ENCODE measurements around the gene RANBP3. TPM values are rescaled to one million over a fixed set of nuclear protein-coding genes. Genes with fewer than 3 reads are reported as not detected.

RANBP3 gene
- total RNA-seq (2022; extraction: Qiagen RNA extraction), result 40.0 to 43.3 TPM (median 42.3 TPM) in 5 replicates

GRCh38 chr19:5977785-5978605, at the start of gene RANBP3:
TSS of gene RANBP3 (minus strand) at chr19:5978140. CDS start at chr19:5978082, 58 bp downstream.

GRCh38 chr19:5913739-5914357, 64.1 kb downstream of the RANBP3 start, which contains the start of gene CAPS:
TSS of gene CAPS (plus strand) at chr19:5914254. CDS start at chr19:5914407, 153 bp downstream.

GRCh38 chr19:5904352-5905113, 73.4 kb downstream of the RANBP3 start, which contains the start of gene VMAC:
TSS of gene VMAC (plus strand) at chr19:5904872. CDS start at chr19:5904891, 19 bp downstream.

GRCh38 chr19:5903624-5904351, 74.2 kb downstream of the RANBP3 start, which contains the start of gene NDUFA11:
TSS of gene NDUFA11 (minus strand) at chr19:5903790. CDS start at chr19:5903708, 82 bp downstream.

Other genes with a start within 250 kb of the RANBP3 start
- gene PRR22, start 193.4 kb downstream of the RANBP3 start, total RNA-seq (2022; extraction: Qiagen RNA extraction), result 1.7 to 3.3 TPM (median 2.6 TPM) in 5 replicates
- gene DUS3L, start 187.0 kb downstream of the RANBP3 start, total RNA-seq (2022; extraction: Qiagen RNA extraction), result 25.9 to 34.8 TPM (median 28.7 TPM) in 5 replicates
- gene NRTN, start 173.1 kb downstream of the RANBP3 start, total RNA-seq (2022; extraction: Qiagen RNA extraction), result 0.36 to 1.4 TPM (median 0.73 TPM) in 5 replicates
- 0.15 TPM in 1 of 5 replicates, not detected in the others for gene FUT6, start 138.4 kb downstream of the RANBP3 start, total RNA-seq (2022; extraction: Qiagen RNA extraction)
- gene FUT3, start 126.7 kb downstream of the RANBP3 start, total RNA-seq (2022; extraction: Qiagen RNA extraction), result 0.06 TPM in 1 of 5 replicates, not detected in the others
- not detected in 5 replicates for gene FUT5, start 107.6 kb downstream of the RANBP3 start, total RNA-seq (2022; extraction: Qiagen RNA extraction)
- 217 to 311 TPM (median 290 TPM) in 5 replicates for gene NDUFA11, start 74.3 kb downstream of the RANBP3 start, total RNA-seq (2022; extraction: Qiagen RNA extraction)
- gene VMAC, start 73.3 kb downstream of the RANBP3 start, total RNA-seq (2022; extraction: Qiagen RNA extraction), result 0.35 to 0.87 TPM (median 0.51 TPM) in 5 replicates
- gene CAPS, start 63.9 kb downstream of the RANBP3 start, total RNA-seq (2022; extraction: Qiagen RNA extraction), result 0.74 to 1.2 TPM (median 0.95 TPM) in 5 replicates
- gene RFX2, start 132.4 kb upstream of the RANBP3 start, total RNA-seq (2022; extraction: Qiagen RNA extraction), result 4.8 to 7.0 TPM (median 5.9 TPM) in 5 replicates
- gene ACSBG2, start 157.5 kb upstream of the RANBP3 start, total RNA-seq (2022; extraction: Qiagen RNA extraction), result not detected in 5 replicates

Measured in A549 treated with Mapracorat at 1 μM for 4 hours (cell line).